Measurements from ENCODE around the gene FCGR3B.
"Not testable (repeated sequence)": the region's sequence is repeated elsewhere in the genome, so short reads cannot be mapped to it uniquely, and the experiment has no call there.

The FCGR3B gene

DNA sequence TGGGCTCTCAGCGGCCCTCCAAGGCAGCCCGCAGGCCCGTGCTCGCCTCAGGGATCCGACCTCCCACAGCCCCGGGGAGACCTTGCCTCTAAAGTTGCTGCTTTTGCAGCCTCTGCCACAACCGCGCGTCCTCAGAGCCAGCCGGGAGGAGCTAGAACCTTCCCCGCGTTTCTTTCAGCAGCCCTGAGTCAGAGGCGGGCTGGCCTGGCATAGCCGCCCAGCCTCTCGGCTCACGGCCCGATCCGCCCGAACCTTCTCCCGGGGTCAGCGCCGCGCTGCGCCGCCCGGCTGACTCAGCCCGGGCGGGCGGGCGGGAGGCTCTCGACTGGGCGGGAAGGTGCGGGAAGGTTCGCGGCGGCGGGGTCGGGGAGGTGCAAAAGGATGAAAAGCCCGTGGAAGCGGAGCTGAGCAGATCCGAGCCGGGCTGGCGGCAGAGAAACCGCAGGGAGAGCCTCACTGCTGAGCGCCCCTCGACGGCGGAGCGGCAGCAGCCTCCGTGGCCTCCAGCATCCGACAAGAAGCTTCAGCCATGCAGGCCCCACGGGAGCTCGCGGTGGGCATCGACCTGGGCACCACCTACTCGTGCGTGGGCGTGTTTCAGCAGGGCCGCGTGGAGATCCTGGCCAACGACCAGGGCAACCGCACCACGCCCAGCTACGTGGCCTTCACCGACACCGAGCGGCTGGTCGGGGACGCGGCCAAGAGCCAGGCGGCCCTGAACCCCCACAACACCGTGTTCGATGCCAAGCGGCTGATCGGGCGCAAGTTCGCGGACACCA lies 25.0 kb downstream of the FCGR3B start:
- not testable (repeated sequence) for DNase-seq (ENCODE audit: low read depth)

DNA sequence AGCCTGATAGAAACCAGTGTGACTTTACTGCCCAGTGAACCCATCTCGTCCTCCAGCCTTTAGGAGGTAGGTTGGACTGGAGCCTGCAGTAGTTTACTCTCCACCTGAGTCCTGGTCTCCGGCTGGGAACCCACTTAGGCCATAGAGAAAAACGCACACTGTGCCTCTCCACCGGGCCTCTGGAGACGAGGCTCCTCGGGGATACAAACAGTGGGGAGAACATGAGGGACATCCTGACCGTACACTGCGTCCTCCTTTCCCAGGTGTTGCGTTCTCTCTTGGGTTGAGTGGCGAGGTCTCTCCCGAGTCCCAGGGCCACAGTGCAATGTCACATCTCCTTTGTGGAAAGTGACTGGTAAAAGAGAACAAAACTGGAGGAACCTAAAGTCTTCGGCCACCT lies 26.0 kb downstream of the FCGR3B start:
- not testable (repeated sequence) for DNase-seq (ENCODE audit: low read depth)

DNA sequence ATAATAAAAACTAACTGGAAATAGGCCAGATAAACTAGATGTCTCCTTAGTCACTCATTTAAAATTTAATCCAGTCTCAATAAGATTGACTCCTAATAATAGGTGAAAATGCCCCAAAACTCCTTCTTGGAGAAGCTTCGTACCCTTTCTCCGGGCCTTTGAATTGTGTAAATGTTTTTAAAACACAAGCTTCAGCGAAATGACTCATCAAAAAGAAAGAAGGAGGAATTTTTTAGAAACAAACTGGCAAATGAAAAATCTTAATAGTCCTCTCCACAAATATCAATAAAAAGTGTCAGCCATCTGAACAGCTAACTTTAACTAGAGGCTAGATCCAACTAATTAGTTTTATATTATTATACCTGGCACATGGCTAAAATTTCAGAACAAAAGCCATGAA lies 33.9 kb downstream of the FCGR3B start:
- not testable (repeated sequence) for DNase-seq (ENCODE audit: low read depth)

DNA sequence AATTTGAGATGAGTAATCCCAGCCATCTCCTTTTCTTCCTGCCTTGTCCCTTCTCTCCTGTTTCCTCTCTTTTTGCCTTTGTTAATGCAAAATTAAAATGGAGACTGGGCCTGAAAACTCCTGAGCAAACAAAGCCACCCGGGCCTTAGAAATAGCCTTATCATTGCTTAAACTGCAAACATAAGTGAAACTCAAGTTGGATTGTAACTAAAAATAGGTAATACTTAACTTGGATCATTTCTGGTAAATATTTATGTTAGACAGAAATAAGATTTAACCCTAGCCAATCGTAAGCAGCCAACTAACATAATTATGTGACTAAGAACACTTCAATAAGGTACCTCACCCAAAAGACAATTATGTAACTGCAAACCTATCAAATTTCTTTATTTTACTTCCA lies 35.4 kb downstream of the FCGR3B start:
- not testable (repeated sequence) for DNase-seq (ENCODE audit: low read depth)

DNA sequence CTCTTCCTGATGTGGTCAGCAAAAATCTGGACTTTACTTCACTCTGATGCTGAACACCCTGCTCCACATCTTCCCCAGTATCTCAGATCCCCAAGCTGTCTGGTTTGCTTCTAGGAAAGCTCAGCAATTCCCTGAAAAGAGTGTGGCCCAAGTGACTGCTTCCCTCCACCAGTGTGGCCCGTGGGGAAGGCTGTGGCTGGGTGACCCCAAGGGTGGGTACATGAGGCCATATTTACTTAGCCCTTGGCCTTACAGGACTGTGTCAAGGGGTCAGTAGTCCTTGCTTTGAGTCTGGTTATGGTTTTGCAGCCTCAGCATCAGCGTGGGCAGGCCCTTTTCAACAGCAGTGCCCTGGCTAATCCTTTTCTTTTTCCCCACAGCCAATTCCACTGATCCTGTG lies 35.8 kb downstream of the FCGR3B start:
- DNase-seq (ENCODE audit: low read depth): not testable (repeated sequence)

DNA sequence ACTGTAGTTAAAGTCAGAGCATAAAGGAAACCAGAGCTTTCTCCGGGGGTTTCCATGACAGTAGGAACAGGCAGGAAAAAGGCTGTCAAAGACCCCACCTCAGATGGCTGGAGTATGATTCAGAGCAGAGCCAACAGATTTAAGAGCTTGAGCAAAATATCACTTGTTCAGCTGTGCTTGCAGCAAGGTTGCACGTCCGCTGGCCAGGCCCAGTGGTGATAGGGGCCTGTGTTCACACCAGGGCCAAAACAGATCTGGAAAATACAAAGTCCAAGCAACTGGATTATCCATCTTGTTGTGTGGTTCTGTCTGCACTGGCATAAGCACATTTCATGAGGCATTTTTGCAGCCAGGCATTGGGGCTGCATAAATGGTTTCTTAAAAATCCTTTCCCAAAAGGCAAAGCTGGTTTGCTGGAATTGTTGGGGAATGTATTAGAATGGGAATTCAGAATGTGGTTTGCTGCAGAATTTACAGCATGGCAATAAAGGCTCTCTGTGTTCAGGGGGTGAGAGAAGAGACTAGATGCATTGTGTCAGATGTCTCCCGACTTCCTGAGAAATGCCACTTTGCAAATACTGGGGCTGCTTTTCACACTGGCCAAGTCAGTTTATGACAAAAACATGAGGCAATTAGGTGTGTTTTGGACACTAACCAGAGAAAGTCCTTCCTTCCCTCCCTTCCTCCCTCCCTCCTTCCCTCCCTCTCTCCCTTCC lies 36.5 kb downstream of the FCGR3B start:
- not testable (repeated sequence) for DNase-seq (ENCODE audit: low read depth)

DNA sequence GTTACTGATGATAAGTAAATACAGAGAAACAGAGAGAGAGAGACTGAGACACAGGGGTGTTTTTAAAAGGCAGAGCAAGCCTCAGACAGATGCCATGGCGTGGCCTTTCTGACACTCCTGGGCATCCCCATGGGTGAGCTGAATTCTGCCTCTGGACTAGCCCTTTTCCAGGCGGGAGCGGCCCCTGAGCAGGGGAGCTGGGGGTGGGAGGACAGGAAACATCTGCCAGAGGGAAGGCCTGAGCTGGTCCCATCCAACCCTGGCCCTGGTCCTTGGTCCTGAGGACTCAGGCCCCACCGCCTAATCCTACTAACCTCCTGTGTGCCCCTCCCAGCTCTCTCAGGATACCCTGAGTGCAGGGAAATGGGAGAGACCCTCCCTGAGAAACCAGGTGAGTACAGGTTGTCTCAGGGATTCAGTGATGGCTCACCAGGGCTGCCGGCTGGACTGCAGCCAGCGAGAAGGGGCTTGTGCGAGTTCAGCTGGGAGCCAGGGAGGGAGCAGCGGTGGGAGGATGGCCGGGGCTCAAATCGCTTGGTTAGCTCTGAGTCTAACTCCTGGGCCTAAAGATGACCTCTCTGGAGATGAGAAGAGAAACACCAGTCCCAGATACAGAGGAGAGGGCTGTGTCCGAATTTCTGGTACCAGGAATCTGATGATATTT lies 37.8 kb downstream of the FCGR3B start:
- DNase-seq (ENCODE audit: low read depth): not testable (repeated sequence)

DNA sequence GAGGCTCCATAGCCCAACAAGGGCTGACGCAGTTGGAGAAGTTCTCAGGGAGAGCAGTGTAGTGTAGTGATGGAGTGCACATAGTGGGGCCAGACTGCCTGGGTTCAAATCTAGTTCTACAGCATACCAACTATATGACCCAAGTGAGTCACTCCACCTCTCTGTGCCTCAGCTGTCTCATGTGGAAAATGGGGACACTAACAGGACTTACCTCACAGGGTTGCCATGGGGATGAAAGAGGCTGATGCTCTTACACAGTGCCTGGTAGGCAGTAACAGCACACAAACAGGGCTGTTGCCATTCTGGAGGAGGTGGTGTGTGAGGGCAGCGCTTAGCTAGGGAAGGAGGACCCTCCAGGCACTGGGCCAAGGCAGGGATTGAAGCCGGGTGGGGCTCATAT lies 38.4 kb downstream of the FCGR3B start:
- not testable (repeated sequence) for DNase-seq (ENCODE audit: low read depth)

DNA sequence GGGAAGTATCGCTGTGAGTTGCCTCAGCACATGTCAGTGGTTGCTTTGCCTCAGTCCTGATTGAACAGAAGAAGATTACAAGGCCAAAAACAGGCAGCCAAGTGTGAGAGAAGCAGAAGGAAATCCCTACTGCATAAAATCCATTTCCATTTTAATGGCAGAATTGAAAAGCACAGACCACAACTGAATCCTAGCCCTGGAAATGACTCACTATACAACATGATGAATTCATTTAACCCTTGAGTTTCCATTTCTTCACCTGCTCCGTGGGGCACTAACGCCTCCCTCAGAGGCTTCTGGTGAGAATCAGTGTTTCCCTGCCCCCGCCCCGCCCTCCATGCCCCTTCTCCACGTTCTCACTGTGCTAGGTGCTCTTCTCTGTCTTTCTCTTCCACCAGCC lies 41.1 kb downstream of the FCGR3B start:
- DNase-seq (ENCODE audit: low read depth): not testable (repeated sequence)

DNA sequence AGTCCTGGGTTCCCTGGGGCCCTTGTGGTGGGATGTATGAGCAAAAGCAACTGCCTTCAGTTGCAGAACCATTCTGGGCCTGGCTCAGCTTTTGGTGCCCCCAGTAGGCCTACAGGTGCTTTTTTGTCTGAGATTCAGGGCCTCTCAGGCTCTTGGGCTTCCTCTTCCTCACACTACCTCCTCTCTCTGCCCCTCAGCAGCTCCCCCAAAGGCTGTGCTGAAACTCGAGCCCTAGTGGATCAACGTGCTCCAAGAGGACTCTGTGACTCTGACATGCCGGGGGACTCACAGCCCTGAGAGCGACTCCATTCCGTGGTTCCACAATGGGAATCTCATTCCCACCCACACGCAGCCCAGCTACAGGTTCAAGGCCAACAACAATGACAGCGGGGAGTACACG lies 41.6 kb downstream of the FCGR3B start:
- DNase-seq (ENCODE audit: low read depth): not testable (repeated sequence)

DNA sequence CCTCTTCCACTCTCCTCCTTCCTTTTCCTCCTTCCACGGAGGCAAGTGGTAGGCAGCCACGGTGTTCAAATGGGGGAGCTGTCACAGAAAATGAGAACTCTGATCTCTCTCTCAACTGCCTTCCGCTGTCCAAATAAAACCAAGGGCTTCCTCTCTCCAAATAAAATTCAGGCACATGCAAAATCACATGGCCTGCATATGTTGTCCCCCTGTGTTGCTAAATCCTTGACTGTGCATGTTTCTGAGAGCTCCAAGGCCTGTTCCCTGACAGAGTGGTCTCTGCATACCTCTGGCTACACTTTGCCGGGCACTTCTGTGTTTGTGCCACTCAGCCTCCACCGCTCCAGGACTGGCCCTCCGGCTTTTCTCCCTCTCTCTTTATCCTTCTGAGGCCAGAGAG lies 42.4 kb downstream of the FCGR3B start:
- not testable (repeated sequence) for DNase-seq (ENCODE audit: low read depth)

DNA sequence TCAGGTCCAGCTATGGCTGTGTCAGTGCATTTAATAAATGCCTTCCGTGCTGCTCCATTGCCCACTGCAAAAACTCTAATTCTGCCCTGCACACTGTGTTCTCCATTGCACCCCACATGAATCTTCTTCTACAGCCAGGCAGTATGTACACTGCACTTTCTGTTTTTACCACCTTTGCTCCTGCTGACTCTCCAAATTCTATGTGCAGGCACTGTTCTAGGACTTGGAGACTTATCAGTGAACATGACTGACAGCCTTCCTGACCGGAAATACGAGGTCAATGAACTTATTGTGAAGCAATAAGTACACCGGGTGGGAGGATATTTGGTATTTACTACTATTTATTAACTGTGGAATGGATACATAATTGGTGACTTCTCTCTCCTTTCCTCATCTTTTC lies 48.1 kb downstream of the FCGR3B start:
- not testable (repeated sequence) for DNase-seq (ENCODE audit: low read depth)

DNA sequence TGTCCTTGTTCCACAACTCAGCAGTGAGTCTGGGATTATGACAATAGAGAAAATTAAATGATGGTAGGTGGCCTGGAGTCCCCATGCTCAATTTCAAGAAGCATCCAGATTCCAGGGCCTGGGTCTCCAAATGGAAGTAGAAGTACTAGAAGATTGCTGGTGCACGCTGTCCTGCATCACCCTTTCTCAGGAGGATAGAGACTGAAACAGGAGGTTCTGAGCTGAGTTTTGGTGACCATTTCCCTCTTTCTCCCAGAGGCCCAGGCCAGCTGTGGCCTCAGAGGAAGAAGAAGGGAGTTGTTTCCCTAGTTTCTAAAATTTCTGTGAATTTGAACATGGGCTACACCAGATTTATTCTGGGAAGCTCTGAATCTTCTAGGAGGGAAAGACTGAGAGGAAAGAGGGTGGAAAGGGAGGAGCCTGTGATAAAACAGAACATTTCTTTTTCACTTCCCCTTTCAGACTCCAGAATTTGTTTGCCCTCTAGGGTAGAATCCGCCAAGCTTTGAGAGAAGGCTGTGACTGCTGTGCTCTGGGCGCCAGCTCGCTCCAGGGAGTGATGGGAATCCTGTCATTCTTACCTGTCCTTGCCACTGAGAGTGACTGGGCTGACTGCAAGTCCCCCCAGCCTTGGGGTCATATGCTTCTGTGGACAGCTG lies 50.0 kb downstream of the FCGR3B start:
- DNase-seq (ENCODE audit: low read depth): not testable (repeated sequence)

DNA sequence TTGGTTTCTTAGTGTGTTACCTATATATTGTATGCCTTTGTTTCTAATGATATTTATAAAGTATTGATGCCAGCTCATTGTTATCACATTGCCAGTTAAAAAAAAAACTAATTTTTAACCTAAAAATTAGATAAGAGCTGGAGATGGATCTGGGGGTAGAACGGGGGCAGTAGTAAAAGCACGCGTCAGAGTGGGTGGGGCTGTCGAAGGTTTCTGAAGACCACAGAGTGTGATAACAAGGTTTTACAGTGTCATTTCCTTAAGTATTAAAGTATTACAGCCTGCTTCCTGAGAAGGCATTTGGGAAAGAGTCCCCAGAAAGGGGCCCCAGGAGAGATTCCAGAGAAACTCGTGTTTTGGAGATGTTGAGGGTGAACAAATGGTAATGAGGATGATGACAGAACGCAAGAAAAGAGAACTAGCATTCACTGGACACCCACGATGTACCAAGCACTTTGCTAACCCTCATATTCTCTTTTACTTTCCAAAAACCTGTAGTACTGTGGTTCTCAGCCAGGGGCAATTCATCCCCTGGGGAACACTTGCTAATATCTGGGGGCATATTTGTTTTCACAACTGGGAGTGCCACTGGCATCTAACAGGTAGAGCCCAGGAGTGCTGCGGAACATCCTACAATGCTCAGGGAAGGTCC lies 51.0 kb downstream of the FCGR3B start:
- DNase-seq (ENCODE audit: low read depth): not testable (repeated sequence)

DNA sequence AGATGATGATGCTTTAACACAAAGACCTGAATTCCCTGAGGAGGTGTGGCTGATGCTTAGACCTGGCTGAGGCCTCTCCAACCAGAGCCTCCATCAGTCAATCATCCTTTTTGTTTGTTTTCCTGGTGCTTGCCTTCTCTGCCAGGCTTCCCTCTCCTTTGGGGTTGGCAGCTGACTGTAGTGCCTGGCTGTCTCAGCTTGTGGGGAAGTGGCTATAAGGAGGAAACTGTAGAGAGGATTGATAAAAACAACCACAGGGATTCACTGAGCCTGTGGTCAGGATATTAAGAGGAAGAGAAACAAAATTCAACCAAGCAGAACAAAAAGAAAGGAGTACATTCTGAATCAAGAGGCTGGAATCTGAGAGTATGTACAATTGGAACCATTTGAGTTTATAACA lies 54.3 kb downstream of the FCGR3B start:
- DNase-seq (ENCODE audit: low read depth): not testable (repeated sequence)
